ENCODE results near the gene ARID5B.

GRCh38 chr10:62040881-62041280, 139.4 kb downstream of the ARID5B start:
- no peak for TF ChIP-seq EZH2 (IDR thresholded peaks at IDR 0.05; ENCODE audit: borderline replicate concordance)
- TF ChIP-seq CTCF (IDR thresholded peaks at IDR 0.05; ENCODE audit: poor library complexity): no peak
